Measurements from ENCODE around the gene LHFPL6.

Gene LHFPL6

GRCh38 chr13:39452417-39452816 is 150.6 kb downstream of the LHFPL6 start:
- DNase-seq (ENCODE audit: low read depth), result no peak
- peak overlapping the region; percentile 52 for H3K4me3 ChIP-seq (ENCODE audit: low read depth, low read length)
- TF ChIP-seq MYC (IDR thresholded peaks at IDR 0.05; ENCODE audit: low read depth, low read length), result 0 out of 2 replicates have a peak, but pooled peaks have one; percentile 8
- TF ChIP-seq MAX (IDR thresholded peaks at IDR 0.05; ENCODE audit: low read depth, low read length), result no peak

- peak overlapping the region; percentile 52 for H3K4me3 ChIP-seq (ENCODE audit: low read depth, low read length)
- peak; percentile 90 for TF ChIP-seq MAX (IDR thresholded peaks at IDR 0.05; ENCODE audit: low read depth, low read length)
- no peak for TF ChIP-seq CTCF (IDR thresholded peaks at IDR 0.05; ENCODE audit: low read depth, low read length)
- TF ChIP-seq MYC (IDR thresholded peaks at IDR 0.05; ENCODE audit: low read depth, low read length), result peak; percentile 94
- peak; percentile 94 for DNase-seq (ENCODE audit: low read depth)
These were observed 151.1 kb downstream of the LHFPL6 start for GRCh38 chr13:39451860-39452301.

- peak; percentile 14; the same call in 1 of the 2 replicates for TF ChIP-seq MYC (IDR thresholded peaks at IDR 0.05; ENCODE audit: low read depth, low read length)
- no peak for TF ChIP-seq CTCF (IDR thresholded peaks at IDR 0.05; ENCODE audit: low read depth, low read length)
- DNase-seq (ENCODE audit: low read depth), result peak; percentile 85
- H3K4me3 ChIP-seq (ENCODE audit: low read depth, low read length), result peak overlapping the region; percentile 48
These were observed 151.7 kb downstream of the LHFPL6 start for GRCh38 chr13:39451301-39451700.

GRCh38 chr13:39450176-39450575 is 152.8 kb downstream of the LHFPL6 start:
- TF ChIP-seq CTCF (IDR thresholded peaks at IDR 0.05; ENCODE audit: low read depth, low read length), result no peak
- TF ChIP-seq MYC (IDR thresholded peaks at IDR 0.05; ENCODE audit: low read depth, low read length), result no peak
- no peak for TF ChIP-seq POLR2A (IDR thresholded peaks at IDR 0.05; ENCODE audit: extremely low read depth, insufficient read length)
- no peak for TF ChIP-seq MAX (IDR thresholded peaks at IDR 0.05; ENCODE audit: low read depth, low read length)
- no peak overlapping the region for H3K4me3 ChIP-seq (ENCODE audit: low read depth, low read length)
- peak; percentile 15 for DNase-seq (ENCODE audit: low read depth)

GRCh38 chr13:39448834-39449233 is 154.2 kb downstream of the LHFPL6 start:
- TF ChIP-seq MYC (IDR thresholded peaks at IDR 0.05; ENCODE audit: low read depth, low read length) (no peak), CTCF (IDR thresholded peaks at IDR 0.05; ENCODE audit: low read depth, low read length) (no peak), MAX (IDR thresholded peaks at IDR 0.05; ENCODE audit: low read depth, low read length) (no peak), POLR2A (IDR thresholded peaks at IDR 0.05; ENCODE audit: extremely low read depth, insufficient read length) (no peak)
- H3K4me3 ChIP-seq (ENCODE audit: low read depth, low read length), result no peak overlapping the region
- no peak for DNase-seq (ENCODE audit: low read depth)

GRCh38 chr13:39446865-39447264 is 156.1 kb downstream of the LHFPL6 start:
- H3K4me3 ChIP-seq (ENCODE audit: low read depth, low read length), result no peak overlapping the region
- TF ChIP-seq POLR2A (IDR thresholded peaks at IDR 0.05; ENCODE audit: extremely low read depth, insufficient read length) (no peak), MYC (IDR thresholded peaks at IDR 0.05; ENCODE audit: low read depth, low read length) (no peak), MAX (IDR thresholded peaks at IDR 0.05; ENCODE audit: low read depth, low read length) (no peak), CTCF (IDR thresholded peaks at IDR 0.05; ENCODE audit: low read depth, low read length) (no peak)
- no peak for DNase-seq (ENCODE audit: low read depth)
